ENCODE results near the gene CCDC183.
"Not testable (repeated sequence)": the region's sequence is repeated elsewhere in the genome, so short reads cannot be mapped to it uniquely, and the experiment has no call there.

Gene CCDC183

DNA sequence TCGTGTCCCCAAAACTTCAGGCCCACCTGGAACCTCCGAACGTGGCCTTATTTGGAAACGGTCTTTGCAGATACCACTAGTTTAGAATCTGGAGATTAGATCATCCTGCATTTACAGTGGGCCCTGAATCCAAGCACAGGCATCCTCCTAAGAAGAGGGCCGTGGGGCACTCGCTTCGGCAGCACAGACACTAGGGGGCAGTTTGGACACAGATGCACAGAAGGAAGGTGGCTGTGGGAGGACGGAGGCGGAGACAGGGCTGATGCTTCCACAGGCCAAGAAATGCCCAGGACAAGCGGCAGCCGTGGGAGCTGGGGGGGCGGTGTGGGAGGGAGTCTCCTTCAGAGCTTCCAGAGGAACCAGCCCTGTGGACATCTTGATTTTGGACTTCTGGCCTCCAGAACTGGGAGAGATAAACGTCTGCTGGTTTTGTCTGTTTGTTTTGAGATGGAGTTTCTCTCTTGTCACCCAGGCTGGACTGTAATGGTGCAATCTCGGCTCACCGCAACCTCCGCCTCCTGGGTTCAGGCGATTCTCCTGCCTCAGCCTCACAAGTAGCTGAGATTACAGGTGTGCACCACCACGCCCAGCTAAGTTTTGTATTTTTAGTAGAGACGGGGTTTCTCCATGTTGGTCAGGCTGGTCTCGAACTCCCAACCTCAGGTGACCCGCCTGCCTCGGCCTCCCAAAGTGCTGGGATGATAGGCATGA, 35.1 kb upstream of the CCDC183 start:
- peak; percentile 30 to 47 for DNase-seq

GRCh38 chr9:136761545-136761981, 34.6 kb upstream of the CCDC183 start:
- no peak for DNase-seq

GRCh38 chr9:136762221-136762691, 33.9 kb upstream of the CCDC183 start:
- no peak for DNase-seq

- peak; percentile 66 to 68 for DNase-seq
These were observed 33.1 kb upstream of the CCDC183 start for GRCh38 chr9:136762915-136763648.

DNA sequence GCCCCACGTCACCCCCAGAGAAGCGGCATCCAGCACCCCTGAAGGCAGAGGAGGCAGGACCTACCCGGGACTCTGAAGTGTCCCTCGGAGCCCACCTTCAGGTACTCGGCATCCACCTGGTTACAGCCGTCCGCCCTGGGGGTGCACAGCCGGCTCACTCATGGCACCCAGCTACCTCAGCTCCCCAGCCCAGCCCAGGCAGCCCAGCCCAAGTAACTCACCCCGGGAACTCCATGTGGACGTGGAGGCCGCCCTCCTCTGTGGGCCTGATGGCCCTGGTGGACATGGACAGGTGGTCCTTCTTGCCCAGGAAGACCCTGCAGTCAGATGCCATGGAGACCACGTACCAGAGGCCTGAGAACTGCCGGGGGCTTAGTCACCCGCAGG, 32.5 kb upstream of the CCDC183 start:
- DNase-seq: no peak

- no peak for DNase-seq
These were observed 31.7 kb upstream of the CCDC183 start, which contains the start of gene LCN15 for GRCh38 chr9:136764301-136764891. TSS of gene LCN15 (minus strand) at chr9:136764518. CDS start at chr9:136764488, 30 bp downstream.

- no peak for DNase-seq
These were observed 31.1 kb upstream of the CCDC183 start for GRCh38 chr9:136765041-136765440.

- not testable (repeated sequence) for DNase-seq
These were observed 30.3 kb upstream of the CCDC183 start for GRCh38 chr9:136765745-136766409.

DNA sequence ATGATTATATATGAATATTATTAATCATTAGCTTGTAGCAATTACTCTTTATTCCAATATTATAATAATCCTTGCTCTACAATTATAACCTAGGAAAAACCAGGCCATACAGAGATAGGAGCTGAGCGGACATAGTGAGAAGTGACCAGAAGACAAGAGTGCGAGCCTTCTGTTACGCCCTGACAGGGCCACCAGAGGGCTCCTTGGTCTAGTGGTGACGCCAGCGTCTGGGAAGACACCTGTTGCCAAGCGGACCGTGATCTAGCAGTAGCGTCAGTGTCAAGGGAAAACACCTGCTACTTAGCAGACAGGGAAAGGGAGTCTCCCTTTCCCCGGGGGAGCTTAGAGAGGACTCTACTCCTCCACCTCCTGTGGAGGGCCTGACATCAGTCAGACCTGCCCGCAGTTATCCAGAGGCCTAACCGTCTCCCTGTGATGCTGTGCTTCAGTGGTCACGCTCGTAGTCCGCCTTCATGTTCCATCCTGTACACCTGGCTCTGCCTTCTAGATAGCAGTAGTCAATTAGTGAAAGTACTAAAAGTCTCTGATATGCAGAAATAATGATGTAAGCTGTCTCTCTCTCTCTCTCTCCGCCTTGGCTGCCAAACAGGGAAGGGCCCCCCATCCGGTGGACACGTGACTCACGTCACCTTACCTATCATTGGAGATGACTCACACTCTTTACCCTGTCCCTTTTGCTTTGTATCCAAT, 29.6 kb upstream of the CCDC183 start:
- DNase-seq: peak; percentile 67 to 72

DNA sequence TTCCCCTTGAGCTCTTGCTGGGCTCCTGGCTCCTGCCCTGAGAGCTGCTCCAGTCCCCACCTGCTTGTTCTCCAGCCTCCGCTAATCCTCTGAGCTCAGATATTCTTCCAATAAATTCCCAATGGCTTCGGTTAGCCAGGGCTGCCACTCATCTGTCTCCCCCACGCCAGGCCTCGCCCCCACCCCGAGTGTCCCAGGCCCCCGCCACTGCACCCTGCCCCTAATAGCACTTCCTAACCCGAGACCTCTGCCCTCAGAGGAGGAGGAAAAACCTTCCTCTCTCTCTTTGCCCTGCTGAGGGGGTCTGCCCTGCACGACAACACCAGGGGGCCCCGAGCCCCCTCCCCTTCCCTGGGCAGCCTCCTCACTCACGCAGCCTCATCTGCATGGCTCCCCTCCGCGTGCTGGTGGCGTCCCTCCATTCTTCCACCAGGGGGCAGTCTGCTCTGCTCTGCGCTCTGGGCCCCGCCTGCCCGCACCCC, 26.4 kb upstream of the CCDC183 start:
- peak; percentile 63 to 70 for DNase-seq

GRCh38 chr9:136771907-136772415, 24.2 kb upstream of the CCDC183 start:
- no peak for DNase-seq

GRCh38 chr9:136773386-136774044, 22.6 kb upstream of the CCDC183 start:
- peak in 1 of 2 experiments; percentile 36 for DNase-seq

GRCh38 chr9:136774416-136775045, 21.6 kb upstream of the CCDC183 start:
- DNase-seq: no peak

GRCh38 chr9:136775191-136775590, 20.9 kb upstream of the CCDC183 start:
- DNase-seq: no peak

- no peak for DNase-seq
These were observed 19.2 kb upstream of the CCDC183 start for GRCh38 chr9:136776947-136777346.

- no peak for DNase-seq
These were observed 18.8 kb upstream of the CCDC183 start for GRCh38 chr9:136777359-136777758.

DNA sequence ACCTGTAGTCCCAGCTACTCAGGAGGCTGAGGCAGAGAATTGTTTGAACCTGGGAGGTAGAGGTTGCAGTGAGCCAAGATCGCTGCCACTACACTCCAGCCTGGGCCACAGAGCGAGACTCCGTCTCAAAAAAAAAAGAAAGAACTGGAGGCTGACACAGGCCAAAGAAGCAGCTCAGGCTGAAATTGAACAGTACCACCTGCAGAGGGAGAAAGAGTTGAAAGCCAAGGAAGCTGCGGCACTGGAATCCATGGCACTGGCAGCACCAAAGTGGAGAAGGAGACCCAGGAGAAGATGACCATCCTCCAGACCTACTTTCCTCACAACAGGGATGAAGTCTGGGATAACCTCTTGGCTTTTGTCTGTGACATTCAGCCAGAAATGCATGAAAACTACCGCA, 16.3 kb upstream of the CCDC183 start:
- no peak for DNase-seq

- DNase-seq: no peak
These were observed 13.7 kb upstream of the CCDC183 start for GRCh38 chr9:136782452-136782851.

DNA sequence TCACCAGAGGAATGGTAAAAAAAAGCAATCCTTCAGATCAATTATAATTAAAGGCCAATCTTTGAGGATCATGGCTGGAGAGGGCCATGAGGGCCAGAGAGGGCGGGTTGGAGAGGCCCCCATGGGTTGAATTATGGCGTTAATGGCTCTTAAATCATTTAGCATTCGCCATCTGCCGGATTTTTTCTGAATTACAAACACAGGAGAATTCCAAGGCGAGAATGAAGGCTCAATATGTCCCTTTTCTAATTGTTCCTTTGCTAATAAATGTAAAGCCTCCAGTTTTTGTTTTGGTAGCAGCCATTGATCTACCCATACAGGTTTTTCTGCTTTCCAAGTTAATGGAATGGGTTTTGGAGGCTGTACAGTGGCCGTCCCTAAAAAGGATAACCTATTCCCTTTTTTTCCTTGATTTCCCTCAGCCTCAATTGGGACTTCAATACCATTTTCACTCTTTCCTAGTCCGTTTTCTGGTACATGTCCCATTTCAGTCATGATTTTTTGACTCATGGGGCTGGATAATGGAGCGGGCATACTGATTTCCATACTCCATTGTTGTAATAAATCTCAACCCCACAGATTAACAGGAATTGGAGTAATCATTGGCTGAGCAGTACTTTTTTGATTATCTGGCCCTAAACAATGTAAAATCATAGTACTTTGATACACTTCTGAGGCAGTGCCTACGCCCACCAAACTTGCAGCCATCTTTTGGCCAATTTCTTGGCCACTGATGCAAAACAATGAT, 11.7 kb upstream of the CCDC183 start:
- DNase-seq: no peak

GRCh38 chr9:136784997-136785361, 11.2 kb upstream of the CCDC183 start:
- no peak for DNase-seq
